Erythroblast (primary cell): ENCODE data around the gene NT5DC1.

Source experiments
- GATA1 ChIP-seq: IDR thresholded peaks from 2 replicates; pipeline ENCODE4 v1.6.1; 2011; ENCODE audit warnings: low read depth, mild to moderate bottlenecking, control low read depth, low read length, moderate library complexity
- POLR2A ChIP-seq: IDR thresholded peaks from 2 replicates; pipeline ENCODE4 v1.6.1; 2011; ENCODE audit warnings: mild to moderate bottlenecking, low read length

GRCh38 chr6:116287689-116288282 lies 187.1 kb downstream of the NT5DC1 start:
- TF ChIP-seq POLR2A = no peak
- TF ChIP-seq GATA1 = no peak
